KOPT-K1 (cell line): ENCODE measurements around the gene REXO1.
A peak's percentile ranks its signal among the peaks of the same experiment; 100 is the strongest.
"Not testable (repeated sequence)": the region's sequence is repeated elsewhere in the genome, so short reads cannot be mapped to it uniquely, and the experiment has no call there.

ENCODE experiments used
- H3K27ac ChIP-seq: fragments of 200-600 bp; sonication (generic); 2 replicates; pipeline ENCODE4 v1.5.1; 2016; ENCODE audit warnings: antibody characterized with exemption, mild to moderate bottlenecking, low read depth, low read length; ENCODE audit not compliant: poor library complexity, severe bottlenecking
- H3K36me3 ChIP-seq: fragments of 200-600 bp; sonication (generic); 2 replicates; pipeline ENCODE4 v1.5.1; 2017; ENCODE audit warnings: antibody characterized with exemption, mild to moderate bottlenecking, low read length, moderate library complexity; ENCODE audit not compliant: insufficient read depth
- H3K9me3 ChIP-seq: fragments of 200-600 bp; sonication (generic); 2 replicates; pipeline ENCODE4 v1.5.1; 2017; ENCODE audit warnings: antibody characterized with exemption, low read length, mild to moderate bottlenecking; ENCODE audit not compliant: insufficient read depth, poor library complexity, severe bottlenecking

The REXO1 gene

GRCh38 chr19:1880611-1881392, 32.5 kb upstream of the REXO1 start:
- H3K27ac ChIP-seq, result no peak overlapping the region
- H3K36me3 ChIP-seq, result no peaks in the 10 kb centered on the region; the same call in 1 of the 2 replicates
- no peaks in the 10 kb centered on the region for H3K9me3 ChIP-seq

- not testable (repeated sequence) for H3K9me3 ChIP-seq, H3K27ac ChIP-seq
Measured at GRCh38 chr19:1879982-1880381, 31.7 kb upstream of the REXO1 start.

GRCh38 chr19:1878583-1878982, 30.3 kb upstream of the REXO1 start:
- not testable (repeated sequence) for H3K9me3 ChIP-seq

More at GRCh38 chr19:1879982-1880381, 31.7 kb upstream of the REXO1 start:
- not testable (repeated sequence) for H3K36me3 ChIP-seq

GRCh38 chr19:1877280-1877660, 29.0 kb upstream of the REXO1 start:
- H3K36me3 ChIP-seq, result peaks cover 18% of the 10 kb centered on the region
- H3K9me3 ChIP-seq, H3K27ac ChIP-seq: not testable (repeated sequence)

More at GRCh38 chr19:1878583-1878982, 30.3 kb upstream of the REXO1 start:
- H3K36me3 ChIP-seq, H3K27ac ChIP-seq: not testable (repeated sequence)

GRCh38 chr19:1876496-1877279, 28.4 kb upstream of the REXO1 start:
- Histone ChIP-seq H3K36me3 (peaks cover 24% of the 10 kb centered on the region), H3K27ac (peak overlapping the region; percentile 88)
- H3K9me3 ChIP-seq, result not testable (repeated sequence)

- peaks cover 32% of the 10 kb centered on the region for H3K36me3 ChIP-seq
- no peaks in the 10 kb centered on the region for H3K9me3 ChIP-seq
- peak overlapping the region; percentile 88 for H3K27ac ChIP-seq
Measured at GRCh38 chr19:1875646-1876495, 27.6 kb upstream of the REXO1 start.

GRCh38 chr19:1875265-1875645, 27.0 kb upstream of the REXO1 start:
- peaks cover 38% of the 10 kb centered on the region for H3K36me3 ChIP-seq
- peak overlapping the region; percentile 88 for H3K27ac ChIP-seq
- not testable (repeated sequence) for H3K9me3 ChIP-seq

GRCh38 chr19:1874554-1875185, 26.4 kb upstream of the REXO1 start:
- Histone ChIP-seq H3K27ac (peak overlapping the region; percentile 88), H3K36me3 (peaks cover 40% of the 10 kb centered on the region), H3K9me3 (no peaks in the 10 kb centered on the region)

- Histone ChIP-seq H3K36me3 (peaks cover 45% of the 10 kb centered on the region), H3K27ac (no peak overlapping the region), H3K9me3 (no peaks in the 10 kb centered on the region)
Measured at GRCh38 chr19:1873524-1874473, 25.5 kb upstream of the REXO1 start.

- H3K27ac ChIP-seq, result no peak overlapping the region
- no peaks in the 10 kb centered on the region for H3K9me3 ChIP-seq
- H3K36me3 ChIP-seq, result peaks cover 47% of the 10 kb centered on the region
Measured at GRCh38 chr19:1872807-1873523, 24.7 kb upstream of the REXO1 start.

GRCh38 chr19:1871630-1872029, 23.3 kb upstream of the REXO1 start:
- no peaks in the 10 kb centered on the region for H3K9me3 ChIP-seq
- H3K27ac ChIP-seq, result no peak overlapping the region
- H3K36me3 ChIP-seq, result peaks cover 47% of the 10 kb centered on the region

GRCh38 chr19:1871140-1871597, 22.9 kb upstream of the REXO1 start:
- Histone ChIP-seq H3K27ac (no peak overlapping the region), H3K36me3 (peaks cover 47% of the 10 kb centered on the region)

GRCh38 chr19:1868971-1869370, 20.7 kb upstream of the REXO1 start:
- peaks cover 46% of the 10 kb centered on the region for H3K36me3 ChIP-seq
- H3K9me3 ChIP-seq, result no peaks in the 10 kb centered on the region
- H3K27ac ChIP-seq, result no peak overlapping the region

More at GRCh38 chr19:1871140-1871597, 22.9 kb upstream of the REXO1 start:
- no peaks in the 10 kb centered on the region for H3K9me3 ChIP-seq
